K562 (cell line): ENCODE data around the gene SLIT1. TPM values are rescaled to one million over a fixed set of nuclear protein-coding genes. Genes with fewer than 3 reads are reported as not detected.

Source experiments
- ATAC-seq: fragments of 200-7000 bp; cut with Tn5 transposase; 3 replicates; pipeline ENCODE4 v1.9.1; 2020; ENCODE audit warnings: moderate library complexity
- BruUV-seq: library from RNA; stranded (reverse); fragments of 400-500 nt; replicated peaks from 2 replicates; lab custom pipeline; 2021; lab: Mats Ljungman, UMichigan
- CTCF ChIA-PET: fragments of 300-600 bp; formaldehyde crosslinking; extraction: SDS; loops from one replicate; lab custom pipeline; 2021; ENCODE audit warnings: low intra/inter-chr PET ratio; lab: Yijun Ruan, JAX
- POLR2A ChIA-PET: fragments of 300-600, 350-650 bp; sonication (Branson Sonifier 250); formaldehyde crosslinking; extraction: SDS; loops from one replicate; lab custom pipeline; 2021; ENCODE audit warnings: antibody characterized with exemption, inconsistent platforms; lab: Yijun Ruan, JAX
- DNase-seq, 4 experiments: peaks; one replicate each; pipeline versions ENCODE4 v3.0.0 to v3.0.0-alpha.2; 2011 to 2018; ENCODE audit warnings: low spot score in 3 of 4, mixed read lengths in 3 of 4; ENCODE audit errors: extremely low read depth in 1 of 4
- FAIRE-seq: peaks from 2 replicates; lab custom pipeline; 2011; peaks lifted over from hg19 to GRCh38; lab: Jason Lieb, UNC
- H2AFZ ChIP-seq: 2 replicates; pipeline ENCODE4 v1.6.0; 2011; ENCODE audit warnings: low read depth, low read length, control low read depth, inconsistent platforms
- H3K27ac ChIP-seq: fragments of 200-600 bp; 3 replicates; pipeline ENCODE4 v1.8.0; 2011; ENCODE audit warnings: low read depth, mild to moderate bottlenecking, control low read depth, inconsistent platforms, low read length, moderate library complexity, mixed read lengths; ENCODE audit errors: extremely low read depth
- H3K27me3 ChIP-seq, 2 experiments: fragments of 300-600 bp in 1 of 2; 2 replicates in 1 of 2; 3 replicates in 1 of 2; pipeline versions ENCODE4 v1.6.0 to v1.8.0; 2011; ENCODE audit warnings: inconsistent platforms in 2 of 2, low read length in 2 of 2, mild to moderate bottlenecking in 1 of 2, mixed read lengths in 1 of 2, moderate library complexity in 1 of 2; ENCODE audit not compliant: control insufficient read depth in 2 of 2, insufficient read depth in 2 of 2
- H3K36me3 ChIP-seq: fragments of 300-600 bp; 3 replicates; pipeline ENCODE4 v1.8.0; 2011; ENCODE audit warnings: mild to moderate bottlenecking, low read length, inconsistent platforms; ENCODE audit not compliant: control insufficient read depth, insufficient read depth
- H3K4me1 ChIP-seq, 2 experiments: fragments of 200-600 bp in 1 of 2; replicated peaks in 1 of 2; 2 replicates in 1 of 2; 3 replicates in 1 of 2; pipeline versions ENCODE4 v1.5.1 to v1.8.0; 2011; ENCODE audit warnings: inconsistent platforms in 2 of 2, low read length in 2 of 2, mild to moderate bottlenecking in 1 of 2, mixed read lengths in 1 of 2, moderate library complexity in 1 of 2; ENCODE audit not compliant: control insufficient read depth in 2 of 2, insufficient read depth in 2 of 2
- H3K4me2 ChIP-seq: 2 replicates; pipeline ENCODE4 v1.6.1; 2011; ENCODE audit warnings: low read length, control low read depth, inconsistent platforms, mixed read lengths; ENCODE audit not compliant: insufficient read depth
- H3K4me3 ChIP-seq: fragments of 200-600 bp; sonication (generic), shearing (Covaris generic); 2 replicates; pipeline ENCODE4 v1.5.1; 2016; ENCODE audit warnings: control low read depth, inconsistent platforms
- H3K79me2 ChIP-seq: fragments of 200-600 bp; 3 replicates; pipeline ENCODE4 v1.8.0; 2011; ENCODE audit warnings: low read length, inconsistent platforms; ENCODE audit not compliant: control insufficient read depth, insufficient read depth
- H3K9ac ChIP-seq, 2 experiments: 2 replicates each; pipeline versions ENCODE4 v1.6.0 to v1.6.1; 2011; ENCODE audit warnings: low read depth in 2 of 2, low read length in 2 of 2, control low read depth in 1 of 2, inconsistent platforms in 1 of 2, mild to moderate bottlenecking in 1 of 2, mixed read lengths in 1 of 2; ENCODE audit not compliant: insufficient read depth in 1 of 2
- H3K9me1 ChIP-seq: one replicate; pipeline ENCODE4 v1.6.0; 2011; ENCODE audit warnings: inconsistent platforms, mild to moderate bottlenecking, low read length, moderate library complexity; ENCODE audit not compliant: control insufficient read depth, insufficient read depth
- H3K9me3 ChIP-seq: replicated peaks from 2 replicates; pipeline ENCODE4 v1.5.1; 2011; ENCODE audit warnings: low read depth, low read length, inconsistent platforms; ENCODE audit not compliant: control insufficient read depth, insufficient read depth
- H4K20me1 ChIP-seq: replicated peaks from 2 replicates; pipeline ENCODE4 v1.6.1; 2011; ENCODE audit warnings: low read length, inconsistent platforms, mixed read lengths; ENCODE audit not compliant: control insufficient read depth, insufficient read depth
- CCAR2 ChIP-seq: fragments of 200-400 bp; formaldehyde crosslinking; IDR thresholded peaks from 2 replicates; pipeline ENCODE4 v1.6.1; 2017; ENCODE audit warnings: mild to moderate bottlenecking, low read depth, low read length
- ELF2 ChIP-seq: fragments of 250-450 bp; sonication (Bioruptor Pico); IDR thresholded peaks from 2 replicates; pipeline ENCODE4 v1.5.0; 2021; ENCODE audit warnings: mild to moderate bottlenecking
- GABPB1 ChIP-seq: sonication (generic); formaldehyde crosslinking; IDR thresholded peaks from 2 replicates; pipeline ENCODE4 v1.8.0; 2022; ENCODE audit warnings: mild to moderate bottlenecking, missing genetic modification reagents
- HIVEP1 ChIP-seq: fragments of 250-450 bp; sonication (Bioruptor Pico); IDR thresholded peaks from 2 replicates; pipeline ENCODE4 v1.4.0; 2020; ENCODE audit warnings: mild to moderate bottlenecking
- MAZ ChIP-seq, 2 experiments: fragments of 450-650 bp in 1 of 2; sonication (generic) in 1 of 2; formaldehyde crosslinking; IDR thresholded peaks in 1 of 2; conservative IDR thresholded peaks in 1 of 2; 2 replicates each; pipeline versions ENCODE4 v1.4.0 to v1.5.0; 2020; ENCODE audit warnings: mild to moderate bottlenecking in 1 of 2, missing genetic modification reagents in 1 of 2
- NFE2 ChIP-seq: IDR thresholded peaks from 2 replicates; pipeline ENCODE4 v1.6.1; 2014; ENCODE audit warnings: antibody characterized with exemption, low read depth
- NFE2L1 ChIP-seq: fragments of 450-650 bp; IDR thresholded peaks from 2 replicates; pipeline ENCODE4 v1.6.1; 2016; ENCODE audit warnings: missing genetic modification characterization, low read depth, mild to moderate bottlenecking, missing compliant biosample characterization, moderate library complexity, borderline replicate concordance
- SMAD4 ChIP-seq: fragments of 250-450 bp; sonication (Bioruptor Pico); conservative IDR thresholded peaks from 2 replicates; pipeline ENCODE4 v1.8.0; 2021; ENCODE audit warnings: inconsistent platforms, mild to moderate bottlenecking, moderate library complexity
- TOE1 ChIP-seq, 2 experiments: fragments of 450-650 bp in 1 of 2; sonication (generic) in 1 of 2; formaldehyde crosslinking in 1 of 2; IDR thresholded peaks; 2 replicates each; pipeline versions ENCODE4 v1.7.1 to v1.8.0; 2016 to 2022; ENCODE audit warnings: borderline replicate concordance in 2 of 2, mild to moderate bottlenecking in 2 of 2, antibody characterized with exemption in 1 of 2, inconsistent platforms in 1 of 2, low read depth in 1 of 2, missing genetic modification reagents in 1 of 2, moderate library complexity in 1 of 2
- ZNF217 ChIP-seq: sonication (generic); formaldehyde crosslinking; IDR thresholded peaks from 2 replicates; pipeline ENCODE4 v1.8.0; 2022; ENCODE audit warnings: mild to moderate bottlenecking, missing genetic modification reagents
- ZNF239 ChIP-seq: fragments of 250-450 bp; sonication (Bioruptor Pico); IDR thresholded peaks from 2 replicates; pipeline ENCODE4 v1.4.0; 2020; ENCODE audit warnings: mild to moderate bottlenecking
- ZNF830 ChIP-seq: fragments of 250-450 bp; sonication (Bioruptor Pico); IDR thresholded peaks from 2 replicates; pipeline ENCODE4 v1.5.0; 2021; ENCODE audit warnings: mild to moderate bottlenecking
- WGBS: fragments of 100-300 bp; shearing (Covaris generic); methylation state at CpG from one replicate; pipeline ENCODE4 v1.1.6; 2016; ENCODE audit warnings: low coverage, mixed read lengths; ENCODE audit not compliant: insufficient coverage; ENCODE audit errors: missing lambda C conversion rate; 5-methylcytosine and 5-hydroxymethylcytosine counted together
- in situ Hi-C: fragments of 300-500 bp; cut with MboI; formaldehyde crosslinking; loops from 4 replicates; pipeline ENCODE4 v1.15.0; 2018; ENCODE audit warnings: inconsistent platforms, mixed read lengths
- intact Hi-C: fragments of 100-400 bp; cut with micrococcal nuclease; formaldehyde crosslinking; loops from 2 replicates; pipeline ENCODE4 v1.14.2; 2022
- polyA plus RNA-seq, 8 experiments: library from polyadenylated mRNA; depleted of rRNA in 4 of 8; stranded (reverse) in 5 of 8; unstranded in 3 of 8; fragments of >200 nt; fragmentation: Nextera tagmentation in 2 of 8; fragmentation: Illumina TruSeq in 1 of 8; extraction: Ambion mirVana in 2 of 8; extraction: Trizol in 1 of 8; gene quantifications; 2 replicates each; pipeline versions ENCODE4 v1.2.1 to v1.2.3, GENCODE V29; 2011 to 2014; ENCODE audit warnings: inconsistent platforms in 1 of 8, missing spikeins in 1 of 8
- total RNA-seq, 7 experiments: library from RNA; depleted of rRNA in 6 of 7; stranded (reverse); fragments of >200 nt in 6 of 7; fragmentation: Illumina TruSeq in 2 of 7; extraction: Trizol in 2 of 7; gene quantifications; 2 replicates each; pipeline versions ENCODE4 v1.2.1 to v1.2.3, GENCODE V29; 2011 to 2021; ENCODE audit warnings: low replicate concordance in 1 of 7
- TF ChIP-seq, protein P1 (sequence below), 3 experiments: fragments of 200-800 bp in 1 of 3; fragments of 250-450 bp in 1 of 3; fragments of 450-650 bp in 1 of 3; sonication (Bioruptor Pico) in 1 of 3; sonication (Bioruptor generic) in 1 of 3; formaldehyde crosslinking in 1 of 3; IDR thresholded peaks; 2 replicates each; pipeline versions ENCODE4 v1.6.1 to v1.8.0; 2016 to 2022; ENCODE audit warnings: mild to moderate bottlenecking in 2 of 3, missing genetic modification characterization in 2 of 3, missing compliant biosample characterization in 1 of 3, moderate library complexity in 1 of 3
- TF ChIP-seq, protein P2 (sequence below): fragments of 450-650 bp; formaldehyde crosslinking; IDR thresholded peaks from 2 replicates; pipeline ENCODE4 v1.4.0; 2020; ENCODE audit warnings: mild to moderate bottlenecking, moderate library complexity
- TF ChIP-seq, protein P3 (sequence below), 2 experiments: fragments of 450-650 bp in 1 of 2; sonication (generic) in 1 of 2; formaldehyde crosslinking; conservative IDR thresholded peaks; 2 replicates each; pipeline versions ENCODE4 v1.4.0 to v1.8.1; 2020 to 2022; ENCODE audit warnings: mild to moderate bottlenecking in 1 of 2, missing genetic modification reagents in 1 of 2

Gene SLIT1
- total and polyA plus RNA-seq, 9 of the 15 experiments (the other 6 are each of a cell fraction or from before 2014, with no cell fraction given) = 0.01 to 0.11 (median 0.04) TPM; not detected in 3

DNA sequence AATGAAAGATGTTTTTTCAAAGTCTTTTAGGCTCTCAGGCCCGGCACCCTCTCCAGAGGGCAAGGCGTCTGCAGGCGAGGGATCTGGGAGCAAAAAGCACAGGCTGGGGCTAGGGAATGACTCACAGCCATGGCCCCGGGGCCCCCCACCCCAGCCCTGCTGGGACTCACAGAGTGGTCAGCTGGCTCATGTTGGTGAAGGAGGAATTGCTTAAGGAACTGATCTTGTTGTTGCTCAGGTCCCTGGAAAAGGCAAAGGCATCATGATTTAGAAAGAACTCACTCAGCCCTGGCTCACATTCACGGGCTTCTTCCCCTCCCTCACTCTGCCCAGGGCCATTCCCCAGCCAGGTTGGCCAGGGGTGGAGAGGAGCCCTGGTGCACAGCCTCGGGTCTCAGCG is 151.5 kb downstream of the SLIT1 start:
- no peak overlapping the region for H3K27ac ChIP-seq
- H2AFZ ChIP-seq = no peak overlapping the region
- H3K9ac ChIP-seq = no peak overlapping the region
- in situ Hi-C loops = loop anchor here (10.0 kb wide), 1 partner anchor 390 kb away; no protein-coding TSS in a partner anchor
- H3K79me2 ChIP-seq = no peaks in the 10 kb centered on the region
- ATAC-seq (no peak), FAIRE-seq (no peak), DNase-seq (no peak)
- no peak overlapping the region for H3K4me3 ChIP-seq
- H3K4me2 ChIP-seq = no peak overlapping the region
- no peaks in the 10 kb centered on the region for H3K9me3 ChIP-seq
- H4K20me1 ChIP-seq = no peaks in the 10 kb centered on the region
- ChIA-PET CTCF (interaction anchor here (0.6 to 1.0 kb wide), 2 partner anchors 391 to 659 kb away, joined by 3 read pairs; no protein-coding TSS in a partner anchor), POLR2A (no interaction called here)
- intact Hi-C loops = no loop called here
- BruUV-seq = no TSS peak
- no peaks in the 10 kb centered on the region for H3K36me3 ChIP-seq
- peaks cover 0 to 8% of the 10 kb centered on the region in 2 experiments; a peak in 2 of 5 replicates for H3K4me1 ChIP-seq
- peaks cover 19 to 52% of the 10 kb centered on the region in 2 experiments; a peak in 4 of 5 replicates for H3K27me3 ChIP-seq
- 4% methylated on average over 6 of the region's 7 CpGs for WGBS
- H3K9me1 ChIP-seq = no peaks in the 10 kb centered on the region
- TF ChIP-seq SMAD4 = no peak
- TF ChIP-seq MAZ (CRISPR knock-in tag; conservative IDR thresholded peaks at IDR 0.05 in 1 of 2, IDR thresholded peaks at IDR 0.05 in 1 of 2) = no peak
- no peak for TF ChIP-seq ZNF217 (CRISPR knock-in tag)
- TF ChIP-seq, protein P1, sequence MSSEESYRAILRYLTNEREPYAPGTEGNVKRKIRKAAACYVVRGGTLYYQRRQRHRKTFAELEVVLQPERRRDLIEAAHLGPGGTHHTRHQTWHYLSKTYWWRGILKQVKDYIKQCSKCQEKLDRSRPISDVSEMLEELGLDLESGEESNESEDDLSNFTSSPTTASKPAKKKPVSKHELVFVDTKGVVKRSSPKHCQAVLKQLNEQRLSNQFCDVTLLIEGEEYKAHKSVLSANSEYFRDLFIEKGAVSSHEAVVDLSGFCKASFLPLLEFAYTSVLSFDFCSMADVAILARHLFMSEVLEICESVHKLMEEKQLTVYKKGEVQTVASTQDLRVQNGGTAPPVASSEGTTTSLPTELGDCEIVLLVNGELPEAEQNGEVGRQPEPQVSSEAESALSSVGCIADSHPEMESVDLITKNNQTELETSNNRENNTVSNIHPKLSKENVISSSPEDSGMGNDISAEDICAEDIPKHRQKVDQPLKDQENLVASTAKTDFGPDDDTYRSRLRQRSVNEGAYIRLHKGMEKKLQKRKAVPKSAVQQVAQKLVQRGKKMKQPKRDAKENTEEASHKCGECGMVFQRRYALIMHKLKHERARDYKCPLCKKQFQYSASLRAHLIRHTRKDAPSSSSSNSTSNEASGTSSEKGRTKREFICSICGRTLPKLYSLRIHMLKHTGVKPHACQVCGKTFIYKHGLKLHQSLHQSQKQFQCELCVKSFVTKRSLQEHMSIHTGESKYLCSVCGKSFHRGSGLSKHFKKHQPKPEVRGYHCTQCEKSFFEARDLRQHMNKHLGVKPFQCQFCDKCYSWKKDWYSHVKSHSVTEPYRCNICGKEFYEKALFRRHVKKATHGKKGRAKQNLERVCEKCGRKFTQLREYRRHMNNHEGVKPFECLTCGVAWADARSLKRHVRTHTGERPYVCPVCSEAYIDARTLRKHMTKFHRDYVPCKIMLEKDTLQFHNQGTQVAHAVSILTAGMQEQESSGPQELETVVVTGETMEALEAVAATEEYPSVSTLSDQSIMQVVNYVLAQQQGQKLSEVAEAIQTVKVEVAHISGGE (CRISPR knock-in tag; IDR thresholded peaks at IDR 0.05) = no peak
- TF ChIP-seq GABPB1 (CRISPR knock-in tag) = no peak
- TF ChIP-seq NFE2L1 (tag) = no peak
- TF ChIP-seq NFE2 = no peak
- TF ChIP-seq ELF2 (CRISPR knock-in tag) = no peak
- no peak for TF ChIP-seq HIVEP1
- no peak for TF ChIP-seq CCAR2
- TF ChIP-seq, protein P2, sequence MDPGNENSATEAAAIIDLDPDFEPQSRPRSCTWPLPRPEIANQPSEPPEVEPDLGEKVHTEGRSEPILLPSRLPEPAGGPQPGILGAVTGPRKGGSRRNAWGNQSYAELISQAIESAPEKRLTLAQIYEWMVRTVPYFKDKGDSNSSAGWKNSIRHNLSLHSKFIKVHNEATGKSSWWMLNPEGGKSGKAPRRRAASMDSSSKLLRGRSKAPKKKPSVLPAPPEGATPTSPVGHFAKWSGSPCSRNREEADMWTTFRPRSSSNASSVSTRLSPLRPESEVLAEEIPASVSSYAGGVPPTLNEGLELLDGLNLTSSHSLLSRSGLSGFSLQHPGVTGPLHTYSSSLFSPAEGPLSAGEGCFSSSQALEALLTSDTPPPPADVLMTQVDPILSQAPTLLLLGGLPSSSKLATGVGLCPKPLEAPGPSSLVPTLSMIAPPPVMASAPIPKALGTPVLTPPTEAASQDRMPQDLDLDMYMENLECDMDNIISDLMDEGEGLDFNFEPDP (CRISPR knock-in tag) = no peak
- no peak for TF ChIP-seq ZNF830 (CRISPR knock-in tag)
- TF ChIP-seq, protein P3, sequence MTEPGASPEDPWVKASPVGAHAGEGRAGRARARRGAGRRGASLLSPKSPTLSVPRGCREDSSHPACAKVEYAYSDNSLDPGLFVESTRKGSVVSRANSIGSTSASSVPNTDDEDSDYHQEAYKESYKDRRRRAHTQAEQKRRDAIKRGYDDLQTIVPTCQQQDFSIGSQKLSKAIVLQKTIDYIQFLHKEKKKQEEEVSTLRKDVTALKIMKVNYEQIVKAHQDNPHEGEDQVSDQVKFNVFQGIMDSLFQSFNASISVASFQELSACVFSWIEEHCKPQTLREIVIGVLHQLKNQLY (CRISPR knock-in tag; conservative IDR thresholded peaks at IDR 0.05) = no peak
- TF ChIP-seq ZNF239 (CRISPR knock-in tag) = no peak
- TF ChIP-seq TOE1 (IDR thresholded peaks at IDR 0.05; ENCODE audit: borderline replicate concordance) = no peak
- TF ChIP-seq TOE1 (CRISPR knock-in tag; IDR thresholded peaks at IDR 0.05; ENCODE audit: borderline replicate concordance, low read depth) = no peak
